ENCODE results near the gene MMP13. TPM values are rescaled to one million over a fixed set of nuclear protein-coding genes. Genes with fewer than 3 reads are reported as not detected.

Gene MMP13
- total RNA-seq, 1 experiment from 2014 or later = 0.15 TPM

DNA sequence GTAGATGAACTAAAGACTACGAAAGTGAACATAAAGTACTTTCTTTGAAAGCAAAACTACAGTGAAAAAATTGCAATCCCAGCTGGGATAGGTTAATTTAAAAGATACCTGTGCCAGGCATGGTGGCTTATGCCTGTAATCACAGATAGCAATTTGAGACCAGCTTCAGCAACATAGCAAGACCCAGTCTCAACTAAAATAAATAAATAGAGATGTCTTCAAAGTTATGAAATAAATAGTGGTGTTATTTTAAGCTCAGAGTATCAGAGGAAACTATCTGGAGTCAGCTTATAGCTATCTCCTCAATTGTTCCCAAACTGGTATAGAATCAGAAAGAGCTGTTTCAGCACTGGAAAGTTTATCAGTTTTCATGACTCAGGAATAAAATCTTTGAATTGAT is 17.3 kb upstream of the MMP13 start:
- H3K27ac ChIP-seq (ENCODE audit: low read length) = no peak overlapping the region
- no peak for ATAC-seq
- TF ChIP-seq, protein P1, sequence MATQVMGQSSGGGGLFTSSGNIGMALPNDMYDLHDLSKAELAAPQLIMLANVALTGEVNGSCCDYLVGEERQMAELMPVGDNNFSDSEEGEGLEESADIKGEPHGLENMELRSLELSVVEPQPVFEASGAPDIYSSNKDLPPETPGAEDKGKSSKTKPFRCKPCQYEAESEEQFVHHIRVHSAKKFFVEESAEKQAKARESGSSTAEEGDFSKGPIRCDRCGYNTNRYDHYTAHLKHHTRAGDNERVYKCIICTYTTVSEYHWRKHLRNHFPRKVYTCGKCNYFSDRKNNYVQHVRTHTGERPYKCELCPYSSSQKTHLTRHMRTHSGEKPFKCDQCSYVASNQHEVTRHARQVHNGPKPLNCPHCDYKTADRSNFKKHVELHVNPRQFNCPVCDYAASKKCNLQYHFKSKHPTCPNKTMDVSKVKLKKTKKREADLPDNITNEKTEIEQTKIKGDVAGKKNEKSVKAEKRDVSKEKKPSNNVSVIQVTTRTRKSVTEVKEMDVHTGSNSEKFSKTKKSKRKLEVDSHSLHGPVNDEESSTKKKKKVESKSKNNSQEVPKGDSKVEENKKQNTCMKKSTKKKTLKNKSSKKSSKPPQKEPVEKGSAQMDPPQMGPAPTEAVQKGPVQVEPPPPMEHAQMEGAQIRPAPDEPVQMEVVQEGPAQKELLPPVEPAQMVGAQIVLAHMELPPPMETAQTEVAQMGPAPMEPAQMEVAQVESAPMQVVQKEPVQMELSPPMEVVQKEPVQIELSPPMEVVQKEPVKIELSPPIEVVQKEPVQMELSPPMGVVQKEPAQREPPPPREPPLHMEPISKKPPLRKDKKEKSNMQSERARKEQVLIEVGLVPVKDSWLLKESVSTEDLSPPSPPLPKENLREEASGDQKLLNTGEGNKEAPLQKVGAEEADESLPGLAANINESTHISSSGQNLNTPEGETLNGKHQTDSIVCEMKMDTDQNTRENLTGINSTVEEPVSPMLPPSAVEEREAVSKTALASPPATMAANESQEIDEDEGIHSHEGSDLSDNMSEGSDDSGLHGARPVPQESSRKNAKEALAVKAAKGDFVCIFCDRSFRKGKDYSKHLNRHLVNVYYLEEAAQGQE (IDR thresholded peaks at IDR 0.05; ENCODE audit: insufficient read depth in 1 of 2, low read depth in 2 of 2, low read length in 1 of 2) = no peak
- TF ChIP-seq, protein P2, sequence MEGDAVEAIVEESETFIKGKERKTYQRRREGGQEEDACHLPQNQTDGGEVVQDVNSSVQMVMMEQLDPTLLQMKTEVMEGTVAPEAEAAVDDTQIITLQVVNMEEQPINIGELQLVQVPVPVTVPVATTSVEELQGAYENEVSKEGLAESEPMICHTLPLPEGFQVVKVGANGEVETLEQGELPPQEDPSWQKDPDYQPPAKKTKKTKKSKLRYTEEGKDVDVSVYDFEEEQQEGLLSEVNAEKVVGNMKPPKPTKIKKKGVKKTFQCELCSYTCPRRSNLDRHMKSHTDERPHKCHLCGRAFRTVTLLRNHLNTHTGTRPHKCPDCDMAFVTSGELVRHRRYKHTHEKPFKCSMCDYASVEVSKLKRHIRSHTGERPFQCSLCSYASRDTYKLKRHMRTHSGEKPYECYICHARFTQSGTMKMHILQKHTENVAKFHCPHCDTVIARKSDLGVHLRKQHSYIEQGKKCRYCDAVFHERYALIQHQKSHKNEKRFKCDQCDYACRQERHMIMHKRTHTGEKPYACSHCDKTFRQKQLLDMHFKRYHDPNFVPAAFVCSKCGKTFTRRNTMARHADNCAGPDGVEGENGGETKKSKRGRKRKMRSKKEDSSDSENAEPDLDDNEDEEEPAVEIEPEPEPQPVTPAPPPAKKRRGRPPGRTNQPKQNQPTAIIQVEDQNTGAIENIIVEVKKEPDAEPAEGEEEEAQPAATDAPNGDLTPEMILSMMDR (IDR thresholded peaks at IDR 0.05) = no peak
- TF ChIP-seq SIN3A (IDR thresholded peaks at IDR 0.05; ENCODE audit: borderline replicate concordance, insufficient read depth, low read depth, low read length) (no peak), TCF7L2 (IDR thresholded peaks at IDR 0.05; ENCODE audit: low read depth, low read length) (no peak), POLR2AphosphoS5 (IDR thresholded peaks at IDR 0.05; ENCODE audit: low read depth, low read length) (no peak)
- no peaks in the 10 kb centered on the region for H3K36me3 ChIP-seq (ENCODE audit: control insufficient read depth, insufficient read depth, low read length)
- DNase-seq (ENCODE audit: low read depth, low spot score) = no peak
- no peak overlapping the region for H3K4me3 ChIP-seq (ENCODE audit: low read depth in 2 of 2, low read length in 2 of 2)
- intact Hi-C loops (cut with micrococcal nuclease; ENCODE audit: unreplicated experiment) (no loop called here), in situ Hi-C loops (cut with HindIII; ENCODE audit: low pct_unique_long_range_greater_than_20kb, low sequenced_read_pairs) (no loop called here)
- no peaks in the 10 kb centered on the region for H3K9me3 ChIP-seq (ENCODE audit: control insufficient read depth, insufficient read depth, low read depth, low read length)
- H3K27me3 ChIP-seq (ENCODE audit: control insufficient read depth, insufficient read depth, low read length) = peaks cover 7% of the 10 kb centered on the region; the same call in 1 of the 2 replicates
- CTCF ChIA-PET = no interaction called here
- POLR2A ChIA-PET = interaction anchor here (0.6 kb wide), 1 partner anchor 462 kb away, joined by 6 read pairs; no protein-coding TSS in a partner anchor
- H3K4me1 ChIP-seq (ENCODE audit: control insufficient read depth, insufficient read depth, low read length) = no peaks in the 10 kb centered on the region
- no TSS peak for BruUV-seq (replicated peaks)

DNA sequence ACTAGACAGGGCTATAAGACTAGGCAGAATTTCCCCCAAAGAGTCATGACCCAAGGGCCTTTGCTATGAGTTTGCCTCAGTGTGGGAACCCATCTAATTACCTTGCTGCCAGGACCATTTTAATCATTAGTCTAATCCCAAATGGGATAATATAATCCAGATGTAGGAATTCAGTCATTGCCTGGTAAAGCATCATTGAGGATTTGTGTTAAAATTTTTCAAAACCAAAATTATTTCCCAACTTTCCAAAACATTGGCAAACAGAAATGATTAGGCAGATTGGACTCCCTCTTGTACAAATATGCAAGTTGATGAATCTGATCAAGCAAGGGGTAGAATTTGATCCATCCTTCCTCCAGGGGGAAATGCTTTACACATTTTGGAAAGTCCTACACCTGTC is 16.2 kb upstream of the MMP13 start:
- ChIA-PET CTCF (no interaction called here), POLR2A (no interaction called here)
- DNase-seq (ENCODE audit: low read depth, low spot score) = no peak
- peaks cover 7% of the 10 kb centered on the region; the same call in 1 of the 2 replicates for H3K27me3 ChIP-seq (ENCODE audit: control insufficient read depth, insufficient read depth, low read length)
- TF ChIP-seq, protein P1 (IDR thresholded peaks at IDR 0.05; ENCODE audit: insufficient read depth in 1 of 2, low read depth in 2 of 2, low read length in 1 of 2) = no peak
- TF ChIP-seq SIN3A (IDR thresholded peaks at IDR 0.05; ENCODE audit: borderline replicate concordance, insufficient read depth, low read depth, low read length) = no peak
- TF ChIP-seq POLR2AphosphoS5 (IDR thresholded peaks at IDR 0.05; ENCODE audit: low read depth, low read length) = no peak
- no peak for TF ChIP-seq TCF7L2 (IDR thresholded peaks at IDR 0.05; ENCODE audit: low read depth, low read length)
- TF ChIP-seq, protein P2 (IDR thresholded peaks at IDR 0.05) = no peak
- no peak overlapping the region for H3K27ac ChIP-seq (ENCODE audit: low read length)
- H3K9me3 ChIP-seq (ENCODE audit: control insufficient read depth, insufficient read depth, low read depth, low read length) = no peaks in the 10 kb centered on the region
- H3K4me3 ChIP-seq (ENCODE audit: low read depth in 2 of 2, low read length in 2 of 2) = no peak overlapping the region
- in situ Hi-C loops (cut with HindIII; ENCODE audit: low pct_unique_long_range_greater_than_20kb, low sequenced_read_pairs) (no loop called here), intact Hi-C loops (cut with micrococcal nuclease; ENCODE audit: unreplicated experiment) (no loop called here)
- H3K4me1 ChIP-seq (ENCODE audit: control insufficient read depth, insufficient read depth, low read length) = no peaks in the 10 kb centered on the region
- H3K36me3 ChIP-seq (ENCODE audit: control insufficient read depth, insufficient read depth, low read length) = no peaks in the 10 kb centered on the region
- no peak for ATAC-seq
- no TSS peak for BruUV-seq (replicated peaks)
